NCI-H146 treated with DMSO at 0.1 percent for 48 hours (cell line): ENCODE results near the gene NGEF.
"Not testable (repeated sequence)": the region's sequence is repeated elsewhere in the genome, so short reads cannot be mapped to it uniquely, and the experiment has no call there.

Experiments used
- DNase-seq: peaks from one replicate; lab custom pipeline; 2025; ENCODE audit not compliant: unreplicated experiment; lab: John Stamatoyannopoulos, UW

The NGEF gene

DNA sequence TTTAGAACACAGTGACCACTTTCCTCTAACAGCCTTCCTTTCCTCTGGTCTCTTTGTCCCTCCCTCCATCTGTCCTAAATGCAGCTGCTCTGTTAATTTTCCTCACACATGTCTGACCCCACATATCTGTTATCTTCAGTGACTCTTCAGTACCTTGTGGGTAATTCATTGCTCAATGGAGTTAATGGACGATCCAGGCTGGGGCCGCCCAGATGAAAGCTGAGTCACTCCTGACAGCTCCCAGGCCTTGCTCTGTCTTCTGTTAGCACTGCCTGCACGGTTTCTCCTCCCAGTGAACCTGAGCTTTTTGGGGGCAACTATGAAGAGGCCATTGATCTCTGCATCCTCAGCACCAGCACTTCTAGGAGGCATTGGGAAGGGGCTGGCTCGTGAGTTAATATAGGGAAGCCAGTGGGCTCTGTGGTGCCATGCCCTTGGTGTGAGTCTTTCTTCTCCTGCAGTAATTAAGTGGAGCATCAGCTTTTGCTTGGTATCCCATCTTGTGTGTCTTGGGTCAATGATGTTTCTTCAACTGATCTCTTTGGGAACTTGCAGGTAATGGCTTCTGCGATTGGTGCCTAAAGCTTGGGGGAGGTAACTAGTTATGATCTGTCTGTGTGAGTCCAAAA is 75.7 kb downstream of the NGEF start:
- no peak for DNase-seq

DNA sequence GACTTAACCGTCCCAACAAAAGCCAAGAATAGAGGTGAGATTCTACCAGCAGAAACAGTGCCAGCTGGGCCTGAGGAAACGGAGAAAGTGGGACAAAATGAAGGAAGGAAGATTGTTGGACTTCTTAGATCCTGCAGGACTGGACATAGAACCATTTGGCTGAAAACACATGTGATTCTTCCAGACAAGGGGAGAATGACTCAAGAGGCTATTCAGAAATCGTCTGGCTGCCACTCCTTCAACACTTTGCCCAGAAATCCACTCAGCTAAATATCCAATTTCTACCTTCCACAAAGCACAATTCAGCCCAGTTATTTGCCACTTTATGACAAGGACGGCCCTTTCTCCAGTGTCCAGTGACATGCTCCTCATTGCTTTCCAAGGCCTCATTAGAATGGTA is 81.4 kb downstream of the NGEF start:
- no peak for DNase-seq

DNA sequence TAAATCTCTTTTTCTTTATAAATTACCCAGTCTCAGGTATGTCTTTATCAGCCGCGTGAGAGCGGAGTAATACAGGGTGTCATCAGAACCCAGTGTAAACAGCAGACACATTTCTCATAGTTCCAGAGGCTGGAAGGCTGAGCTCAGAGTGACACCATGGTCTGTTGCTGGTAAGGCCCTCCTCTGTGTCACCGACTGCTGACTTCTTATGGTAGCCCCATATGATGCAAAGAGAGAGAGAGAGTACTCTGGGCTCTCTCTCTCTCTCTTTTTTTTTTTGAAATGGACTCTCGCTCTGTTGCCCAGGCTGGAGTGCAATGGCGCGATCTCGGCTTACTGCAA is 83.0 kb downstream of the NGEF start:
- DNase-seq: no peak

DNA sequence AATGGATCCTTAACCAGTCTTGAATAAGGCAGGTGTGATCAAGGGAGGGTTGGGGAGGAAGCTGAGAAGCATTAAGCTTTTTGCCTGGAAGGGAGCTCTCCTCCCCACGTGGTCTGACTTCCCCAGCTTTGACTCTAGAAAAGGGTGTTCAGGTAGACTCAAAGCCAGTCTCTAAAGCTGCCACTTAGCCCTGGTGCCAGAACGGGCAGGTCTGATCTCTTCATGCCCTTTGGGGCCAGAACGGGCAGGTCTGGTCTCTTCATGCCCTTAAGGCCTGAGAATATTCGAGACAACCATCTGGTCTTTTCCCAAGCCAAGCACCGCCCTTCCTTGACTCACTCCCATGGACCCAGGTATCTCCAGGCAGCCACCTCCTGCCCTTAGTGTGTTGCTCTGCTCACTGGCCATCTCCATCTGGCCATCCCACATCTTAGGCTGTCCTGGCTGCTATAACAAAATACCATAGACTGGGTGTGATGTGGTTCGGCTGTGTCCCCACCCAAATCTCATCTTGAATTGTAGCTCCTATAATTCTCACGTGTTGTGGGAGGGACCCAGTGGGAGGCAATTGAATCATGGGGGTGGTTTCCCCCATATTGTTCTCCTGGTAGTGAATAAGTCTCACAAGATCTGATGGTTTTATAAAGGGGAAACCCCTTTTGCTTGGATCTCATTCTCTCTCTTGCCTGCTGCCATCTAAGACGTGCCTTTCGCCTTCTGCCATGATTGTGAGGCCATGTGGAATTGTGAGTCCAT is 83.6 kb downstream of the NGEF start:
- DNase-seq: no peak

DNA sequence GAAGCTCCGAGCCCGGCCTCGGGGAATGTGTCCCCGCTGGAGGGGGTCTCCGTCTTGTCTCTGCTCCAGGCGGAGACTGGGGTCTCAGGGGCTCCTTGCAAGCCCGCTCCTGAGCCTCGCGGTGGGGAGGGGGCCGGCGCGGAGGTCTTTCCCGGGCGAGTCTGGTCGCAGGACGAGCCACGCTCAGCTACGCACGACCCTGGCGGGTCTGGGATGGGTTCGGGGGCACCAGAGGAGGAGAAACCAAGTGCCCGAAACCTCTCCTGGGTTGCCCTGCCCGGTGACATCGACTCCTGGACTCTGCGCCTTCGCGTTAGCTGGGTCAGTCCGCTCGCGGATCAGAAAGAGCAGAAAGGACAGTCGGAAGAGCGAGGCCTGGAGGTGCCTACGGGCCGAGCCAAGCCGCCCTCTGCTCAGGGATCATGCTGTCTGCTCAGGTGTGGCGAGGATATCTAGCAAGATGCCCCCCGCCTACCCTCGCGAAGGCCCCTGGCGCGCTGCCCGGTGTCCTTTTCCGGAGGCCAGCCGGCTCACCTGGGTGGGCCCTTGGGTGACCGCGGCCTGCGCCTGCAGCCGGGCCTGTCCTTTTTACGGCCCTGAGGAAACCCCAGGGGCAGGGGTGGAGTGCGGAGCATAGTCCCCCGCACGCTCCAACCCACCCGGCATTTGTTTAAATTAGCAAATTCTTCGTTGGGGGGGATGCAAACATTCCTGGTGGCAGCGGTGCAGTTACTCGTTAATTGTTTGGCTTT is 84.3 kb downstream of the NGEF start:
- DNase-seq: no peak

DNA sequence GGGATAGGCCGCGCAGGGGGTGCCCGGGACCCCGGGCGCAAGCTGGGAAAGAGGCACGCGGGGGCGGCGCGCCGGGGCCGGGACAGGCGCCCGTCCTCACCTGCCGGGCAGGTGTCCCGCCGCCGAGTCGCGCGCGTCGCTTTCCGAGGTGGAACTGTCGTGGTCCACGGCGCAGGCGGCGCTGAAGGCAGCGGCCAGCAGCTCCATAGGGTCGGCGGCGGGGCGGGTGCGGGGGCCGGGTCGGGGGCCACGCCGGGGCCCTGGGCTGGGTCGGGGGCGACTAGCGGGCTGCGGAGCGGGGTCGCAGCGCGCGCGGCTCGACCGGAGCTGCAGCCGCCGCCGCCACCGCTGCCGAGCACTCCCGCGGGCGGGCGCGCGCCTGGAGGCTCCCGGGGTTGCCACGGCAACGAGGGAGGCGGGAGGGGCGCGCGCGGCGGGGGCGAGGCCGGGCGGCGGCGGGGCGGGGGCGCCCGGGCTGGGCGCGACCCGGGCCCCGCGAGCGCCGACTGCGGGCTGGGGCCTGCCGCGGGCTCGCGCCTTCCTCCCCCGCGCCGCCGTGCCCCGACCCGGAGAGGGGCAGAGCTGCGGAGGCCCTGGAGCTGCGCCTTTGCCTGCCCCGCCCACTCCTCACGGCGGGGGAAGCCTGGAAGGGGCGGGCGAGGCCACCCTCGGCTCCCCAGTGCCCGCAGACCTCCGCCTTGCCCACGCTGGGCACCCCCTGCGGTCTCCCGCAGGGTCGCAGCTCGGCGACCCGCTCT is 85.1 kb downstream of the NGEF start:
- no peak for DNase-seq

DNA sequence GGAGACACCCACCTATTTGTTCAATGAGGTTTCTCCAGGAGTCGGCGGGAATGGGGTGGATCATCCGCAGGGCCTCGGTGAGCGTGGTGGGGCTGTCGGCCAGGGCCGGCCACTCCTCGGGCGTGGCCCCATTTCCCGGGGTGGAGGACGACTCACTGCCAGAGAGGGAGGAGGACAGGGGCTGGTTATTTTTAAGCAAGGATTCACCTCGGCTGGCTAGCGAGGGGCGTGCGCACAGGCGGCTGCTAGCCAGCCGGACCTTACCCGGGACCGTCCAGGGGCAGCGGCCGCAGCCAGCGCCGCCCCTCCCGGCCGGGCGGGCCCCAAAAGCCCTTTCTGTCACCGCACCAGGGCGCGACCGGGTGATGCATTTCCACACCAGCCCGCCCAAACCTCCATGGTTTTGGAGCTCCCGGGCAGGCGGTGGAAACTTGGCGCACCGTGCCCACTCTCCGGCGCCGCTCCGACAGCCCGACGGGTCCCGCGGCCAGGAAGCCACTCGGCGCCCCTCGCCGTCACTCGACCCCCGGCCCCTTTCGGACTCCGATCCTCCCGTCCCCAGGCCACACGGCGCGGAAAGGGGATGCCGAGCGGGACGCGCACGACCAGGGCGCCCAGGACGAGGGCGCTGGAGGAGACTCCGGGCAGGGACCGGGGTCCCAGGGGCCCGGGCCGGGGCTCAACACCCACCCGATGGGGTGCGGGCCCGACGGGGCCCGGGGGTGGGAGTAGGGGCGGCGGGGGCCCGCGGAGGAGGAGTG is 85.8 kb downstream of the NGEF start:
- no peak for DNase-seq

DNA sequence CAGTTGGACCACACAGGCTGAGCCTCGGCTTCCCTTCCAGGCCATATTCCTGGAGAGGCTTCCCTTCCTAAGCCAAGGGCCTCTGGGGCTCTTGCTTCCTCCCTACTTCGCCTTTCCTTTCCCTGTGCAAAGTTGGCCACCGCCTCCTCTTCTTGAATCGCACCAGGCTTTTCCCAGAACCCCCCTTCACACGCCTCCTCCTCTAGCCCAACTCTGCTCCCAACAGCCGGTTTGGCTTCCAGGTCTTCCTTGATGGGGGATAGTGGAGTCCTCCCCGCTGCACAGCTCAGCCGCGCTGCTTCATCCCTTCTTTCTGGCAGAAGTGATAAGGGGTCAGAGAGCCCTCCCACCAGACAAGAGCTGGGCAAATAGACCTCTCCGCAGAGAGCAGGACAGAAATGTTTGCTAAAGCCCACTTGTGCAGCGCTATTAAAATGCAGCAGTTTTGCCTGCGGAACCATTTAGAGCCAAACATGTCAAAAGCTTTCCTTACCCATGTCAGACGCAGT is 86.6 kb downstream of the NGEF start:
- no peak for DNase-seq

DNA sequence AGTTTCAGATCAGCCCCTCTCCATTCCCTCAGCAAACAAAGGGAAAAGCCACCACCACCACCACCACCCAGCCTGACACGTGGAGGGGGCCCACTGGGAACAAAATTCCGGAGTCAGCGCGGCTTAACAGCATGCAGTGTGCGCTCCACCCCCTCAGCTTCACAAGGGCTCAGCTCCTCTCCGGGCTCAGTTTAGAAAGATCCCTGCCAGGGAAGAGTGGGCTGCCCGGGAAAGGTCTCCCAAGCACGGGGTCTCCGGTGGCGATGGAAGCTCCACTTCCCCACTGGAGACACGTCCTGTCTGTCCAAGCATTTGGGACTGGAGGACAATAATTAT is 87.3 kb downstream of the NGEF start:
- no peak for DNase-seq

DNA sequence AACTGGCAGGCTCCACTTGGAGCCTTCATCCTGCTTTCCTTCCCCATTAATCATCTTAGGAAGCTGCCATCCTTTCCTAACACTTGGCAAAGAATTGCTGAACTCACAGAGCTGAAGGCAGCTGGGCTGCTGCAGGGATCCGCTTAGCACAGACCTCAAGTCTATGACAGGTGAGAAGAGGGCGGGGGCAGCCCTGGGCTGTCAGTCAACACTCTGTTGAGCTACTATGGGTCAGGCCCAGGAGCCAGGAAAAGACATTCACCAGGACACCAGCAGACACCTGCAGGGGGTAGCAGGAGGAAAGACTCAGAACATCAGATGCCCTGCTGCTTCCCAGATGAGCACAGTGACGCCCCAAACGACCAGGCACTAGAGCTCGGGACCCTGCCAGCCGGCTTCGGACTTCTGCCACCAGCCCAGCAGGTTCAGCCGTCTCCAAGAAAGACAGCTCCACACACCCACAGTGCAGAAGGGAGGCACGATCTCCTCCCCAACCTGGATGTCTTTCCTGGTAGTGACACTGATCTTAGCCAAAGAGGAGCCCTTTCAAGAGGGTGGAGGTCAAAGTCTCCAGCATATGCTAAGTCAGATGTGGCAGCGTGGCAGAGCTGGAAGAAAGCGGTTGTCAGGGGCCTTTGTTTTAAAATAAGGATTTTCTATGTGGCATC is 87.8 kb downstream of the NGEF start:
- DNase-seq: no peak

DNA sequence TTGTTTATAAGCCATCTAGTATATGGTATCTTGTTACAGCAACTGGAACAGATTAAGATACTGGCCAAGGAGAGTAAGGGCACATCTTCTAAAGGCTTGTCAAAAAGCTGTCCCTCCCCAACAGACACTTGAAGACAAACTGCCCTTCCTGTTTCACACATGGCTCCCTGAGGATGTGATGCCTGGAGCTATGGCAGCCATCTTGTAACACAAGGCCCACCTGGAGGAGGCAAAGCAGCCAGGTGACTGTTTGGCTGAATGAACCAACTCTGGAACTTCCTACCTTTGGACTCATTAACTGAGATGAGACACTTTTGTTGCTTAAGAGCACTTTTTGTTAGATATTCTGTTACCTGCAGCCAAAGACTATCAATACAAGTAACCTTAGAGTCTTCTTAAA is 88.6 kb downstream of the NGEF start:
- no peak for DNase-seq

DNA sequence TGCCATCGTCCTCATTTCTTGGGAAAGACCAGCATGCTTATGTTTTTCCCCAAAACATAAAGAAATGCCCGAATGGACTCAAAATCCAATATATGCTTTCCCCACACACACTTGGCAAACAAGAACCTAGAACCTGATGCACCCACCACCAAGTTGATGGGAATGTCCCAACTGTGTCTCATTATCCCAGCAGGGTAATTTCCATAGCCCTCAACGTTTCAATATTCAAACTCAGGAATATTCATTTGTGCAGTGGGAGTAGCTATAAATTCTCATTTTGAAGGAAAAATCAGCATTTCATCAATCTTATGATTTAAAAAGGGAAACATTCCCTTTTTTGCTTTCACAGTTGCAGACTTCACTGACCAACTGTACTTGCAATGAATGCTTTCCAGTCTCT is 92.3 kb downstream of the NGEF start:
- DNase-seq: no peak

DNA sequence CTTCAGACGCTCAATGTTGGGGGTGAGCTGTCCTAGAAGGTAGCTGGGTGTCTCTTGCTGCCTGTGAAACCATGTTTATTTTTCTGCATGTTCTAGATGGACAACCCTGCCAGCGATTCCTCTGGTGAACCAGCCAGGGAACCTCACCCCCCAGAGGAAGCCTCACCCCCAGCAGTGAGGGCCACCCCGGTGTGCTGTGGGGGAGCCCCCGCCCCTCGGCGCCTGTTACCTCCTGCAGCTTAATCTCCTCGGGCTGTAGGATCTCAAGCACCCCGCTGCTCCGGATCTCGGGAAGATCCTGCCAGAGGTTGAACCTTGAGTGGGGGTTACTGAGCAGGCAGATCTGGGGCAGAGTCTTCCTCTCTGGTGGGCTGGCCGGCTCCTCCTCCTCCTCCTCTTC is 93.0 kb downstream of the NGEF start:
- DNase-seq: no peak

DNA sequence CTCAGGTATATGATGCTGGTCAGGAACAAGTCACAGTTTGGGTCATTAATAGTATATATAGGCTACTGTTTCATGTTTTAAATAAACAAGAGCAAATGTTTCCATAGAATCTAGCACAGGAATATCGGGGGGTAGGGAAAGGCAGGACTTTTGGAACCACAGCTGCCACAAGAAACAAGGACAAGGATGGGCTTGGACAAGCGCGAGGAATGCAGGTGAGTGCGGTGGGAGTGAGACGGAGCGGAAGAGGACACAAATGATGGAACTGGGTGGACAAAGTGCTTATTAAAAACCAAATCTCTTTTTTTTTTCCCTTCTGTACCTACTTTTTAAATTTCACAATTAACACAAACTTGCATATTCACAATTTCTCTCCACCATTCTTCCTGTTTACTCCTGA is 93.9 kb downstream of the NGEF start:
- DNase-seq: no peak

DNA sequence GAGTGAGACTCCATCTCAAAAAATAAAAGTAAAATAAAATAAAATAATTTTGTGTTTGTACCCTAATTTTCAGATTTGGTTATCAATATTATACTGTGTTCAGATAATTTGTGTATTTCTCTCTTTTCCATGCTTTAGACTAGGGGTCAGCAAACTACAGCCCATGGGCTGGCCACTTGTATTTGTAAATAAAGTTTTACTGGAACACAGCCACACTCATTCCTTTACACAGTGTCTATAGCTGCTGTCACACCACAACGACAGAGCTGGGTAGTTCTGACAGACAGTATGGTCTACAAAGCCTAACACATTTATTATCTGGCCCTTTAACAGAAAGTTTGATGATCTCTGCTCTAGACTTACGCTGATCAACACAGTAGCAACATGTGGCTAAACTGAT is 99.2 kb downstream of the NGEF start:
- no peak for DNase-seq

DNA sequence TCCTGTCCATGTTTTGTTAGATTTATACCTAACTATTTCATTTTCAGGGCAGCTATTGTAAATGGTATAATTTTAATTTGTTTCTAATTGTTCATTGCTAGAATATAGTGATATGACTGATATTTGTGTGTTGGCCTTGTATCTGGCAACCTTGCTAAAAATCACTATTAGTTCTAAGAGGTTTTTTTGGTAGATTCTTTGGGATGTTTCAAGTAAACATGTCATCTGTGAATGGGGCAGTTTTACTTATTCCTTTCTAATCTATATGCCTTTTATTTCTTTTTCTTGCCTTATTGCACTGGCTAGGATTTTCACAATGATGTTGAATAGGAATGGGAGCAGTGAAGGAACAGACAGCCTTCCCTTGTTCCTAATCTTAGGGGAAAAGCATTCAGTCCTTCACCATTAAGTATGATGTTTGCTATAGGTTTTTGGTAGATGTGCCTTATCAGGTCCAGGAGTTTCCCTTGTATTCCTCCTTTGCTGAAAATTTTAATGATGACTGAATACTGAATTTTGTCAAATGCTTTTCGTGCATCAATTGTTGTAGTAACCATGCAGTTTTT is 101.3 kb downstream of the NGEF start:
- no peak for DNase-seq

DNA sequence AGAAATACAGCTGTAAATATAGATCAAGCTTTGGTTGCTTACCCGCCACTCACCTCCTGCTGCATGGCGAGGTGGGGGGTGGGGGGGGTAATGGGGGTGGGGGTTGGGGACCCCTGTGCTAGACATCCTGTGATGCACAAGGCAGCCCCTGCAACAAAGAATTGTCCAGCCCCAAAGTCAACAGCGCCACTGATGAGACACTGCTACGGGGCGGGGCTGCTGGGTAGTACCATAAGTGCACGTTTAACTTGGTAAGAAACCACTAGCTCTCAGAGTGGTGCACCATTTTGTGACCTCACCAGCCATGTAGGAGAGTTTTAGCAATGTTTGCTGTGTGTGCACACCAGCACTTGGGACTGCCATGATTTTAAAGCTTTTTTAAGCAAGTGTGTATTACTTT is 102.7 kb downstream of the NGEF start:
- DNase-seq: no peak

DNA sequence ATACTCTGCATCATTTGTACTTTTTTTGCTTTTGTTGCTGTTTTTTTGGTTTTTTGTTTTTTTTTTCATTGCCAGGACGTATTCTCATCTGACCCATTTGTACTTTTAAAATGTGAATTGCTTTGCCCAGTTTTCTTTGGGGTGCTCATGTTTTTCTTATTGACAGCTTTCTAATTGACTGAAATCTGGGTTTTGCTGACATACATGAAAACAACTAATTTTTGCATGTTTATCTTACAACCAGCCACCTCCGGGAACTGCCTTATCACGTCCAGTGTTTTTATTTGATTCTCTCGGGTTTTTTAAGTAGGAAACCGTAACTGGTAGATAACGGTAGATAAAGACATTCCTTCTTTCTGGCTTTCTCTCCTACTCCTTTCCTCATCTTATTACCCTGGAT is 104.4 kb downstream of the NGEF start:
- DNase-seq: no peak

DNA sequence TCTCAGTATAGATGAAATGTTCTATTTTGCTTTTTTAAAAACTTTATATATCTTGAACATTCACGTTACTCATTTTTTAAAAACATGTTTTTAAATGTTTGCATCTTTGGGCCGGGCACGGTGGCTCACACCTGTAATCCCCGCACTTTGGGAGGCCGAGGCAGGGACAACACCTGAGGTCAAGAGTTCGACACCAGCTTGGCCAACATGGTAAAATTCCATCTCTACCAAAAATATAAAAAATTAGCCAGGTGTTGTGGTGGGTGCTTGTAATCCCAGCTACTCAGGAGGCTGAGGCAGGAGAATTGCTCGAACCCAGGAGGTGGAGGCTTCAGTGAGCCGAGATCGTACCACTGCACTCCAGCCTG is 105.4 kb downstream of the NGEF start:
- DNase-seq: not testable (repeated sequence)
